GM12878 (cell line): ENCODE data around the gene INKA1. TPM values are rescaled to one million over a fixed set of nuclear protein-coding genes. Genes with fewer than 3 reads are reported as not detected.
A peak's percentile ranks its signal among the peaks of the same experiment; 100 is the strongest.

ENCODE experiments used
- ATAC-seq: fragments of 200-7000 bp; cut with Tn5 transposase; 3 replicates; pipeline ENCODE4 v1.9.1; 2020; ENCODE audit warnings: mild to moderate bottlenecking, moderate library complexity
- BruUV-seq: library from RNA; stranded (reverse); fragments of 400-500 nt; replicated peaks from 2 replicates; lab custom pipeline; 2021; lab: Mats Ljungman, UMichigan
- CTCF ChIA-PET: fragments of 300-600 bp; sonication (Branson Sonifier 250); formaldehyde crosslinking; extraction: SDS; loops from one replicate; lab custom pipeline; 2021; ENCODE audit warnings: inconsistent platforms; lab: Yijun Ruan, JAX
- POLR2A ChIA-PET: fragments of 350-600 bp; formaldehyde crosslinking; extraction: SDS; loops from one replicate; lab custom pipeline; 2021; ENCODE audit warnings: inconsistent platforms; lab: Charles Lee
- RAD21 ChIA-PET: fragments of 300-600 bp; sonication (Branson Sonifier 250); formaldehyde crosslinking; loops from one replicate; lab custom pipeline; 2023; ENCODE audit warnings: antibody characterized with exemption; ENCODE audit not compliant: unreplicated experiment; lab: Charles Lee
- SMC1A ChIA-PET: fragments of 300-600 bp; sonication (Branson Sonifier 250); formaldehyde crosslinking; loops from one replicate; lab custom pipeline; 2023; ENCODE audit not compliant: unreplicated experiment, uncharacterized antibody; lab: Charles Lee
- DNase-seq: peaks from one replicate; pipeline ENCODE4 v3.0.0-alpha.2; 2011; ENCODE audit warnings: low read depth, low spot score
- FAIRE-seq: peaks from 3 replicates; lab custom pipeline; 2011; peaks lifted over from hg19 to GRCh38; lab: Jason Lieb, UNC
- H2AFZ ChIP-seq: 2 replicates; pipeline ENCODE4 v1.6.0; 2011; ENCODE audit warnings: low read depth, low read length, control low read depth; ENCODE audit not compliant: control insufficient read depth
- H3K27ac ChIP-seq: 2 replicates; pipeline ENCODE4 v1.5.1; 2011; ENCODE audit warnings: control low read depth; ENCODE audit not compliant: control insufficient read depth, insufficient read depth
- H3K27me3 ChIP-seq, 2 experiments: replicated peaks in 1 of 2; 2 replicates each; pipeline versions ENCODE4 v1.6.0 to v1.6.1; 2011; ENCODE audit warnings: low read length in 1 of 2; ENCODE audit not compliant: control insufficient read depth in 2 of 2, insufficient read depth in 2 of 2
- H3K36me3 ChIP-seq, 2 experiments: 2 replicates each; pipeline ENCODE4 v1.5.1; 2011; ENCODE audit warnings: low read length in 1 of 2; ENCODE audit not compliant: control insufficient read depth in 2 of 2, insufficient read depth in 2 of 2
- H3K4me1 ChIP-seq: 2 replicates; pipeline ENCODE4 v1.6.1; 2011; ENCODE audit warnings: mild to moderate bottlenecking, low read length, moderate library complexity, mixed read lengths; ENCODE audit not compliant: control insufficient read depth, insufficient read depth
- H3K4me2 ChIP-seq: 2 replicates; pipeline ENCODE4 v1.6.0; 2011; ENCODE audit warnings: control low read depth; ENCODE audit not compliant: control insufficient read depth, insufficient read depth
- H3K4me3 ChIP-seq: fragments of 200-600 bp; sonication (generic); 2 replicates; pipeline ENCODE4 v1.5.1; 2016
- H3K79me2 ChIP-seq: 2 replicates; pipeline ENCODE4 v1.6.0; 2011; ENCODE audit warnings: low read length; ENCODE audit not compliant: control insufficient read depth, insufficient read depth
- H3K9ac ChIP-seq: 2 replicates; pipeline ENCODE4 v1.8.0; 2011; ENCODE audit warnings: low read length, control low read depth, mixed read lengths; ENCODE audit not compliant: control insufficient read depth, insufficient read depth
- H3K9me3 ChIP-seq: replicated peaks from 3 replicates; pipeline ENCODE4 v1.5.1; 2011; ENCODE audit warnings: mild to moderate bottlenecking, low read length; ENCODE audit not compliant: control insufficient read depth, insufficient read depth
- H4K20me1 ChIP-seq: 2 replicates; pipeline ENCODE4 v1.6.0; 2011; ENCODE audit not compliant: control insufficient read depth, insufficient read depth
- BCLAF1 ChIP-seq: fragments of 450-650 bp; IDR thresholded peaks from 2 replicates; pipeline ENCODE4 v1.6.1; 2017; ENCODE audit warnings: antibody characterized with exemption, mild to moderate bottlenecking, moderate library complexity
- DPF2 ChIP-seq: fragments of 450-650 bp; IDR thresholded peaks from 2 replicates; pipeline ENCODE4 v1.6.1; 2017; ENCODE audit warnings: mild to moderate bottlenecking
- IRF3 ChIP-seq: fragments of 450-650 bp; IDR thresholded peaks from 2 replicates; pipeline ENCODE4 v1.6.1; 2014; ENCODE audit warnings: mild to moderate bottlenecking
- MEF2A ChIP-seq: IDR thresholded peaks from 2 replicates; pipeline ENCODE4 v1.6.1; 2011; ENCODE audit warnings: low read depth, mild to moderate bottlenecking, low read length, moderate library complexity; ENCODE audit not compliant: insufficient read depth
- NFYA ChIP-seq: IDR thresholded peaks from 2 replicates; pipeline ENCODE4 v1.6.1; 2011; ENCODE audit warnings: low read depth, mild to moderate bottlenecking, low read length, improper control_type of control experiment, borderline replicate concordance
- PAX5 ChIP-seq: IDR thresholded peaks from 2 replicates; pipeline ENCODE4 v1.6.1; 2011; ENCODE audit warnings: low read depth, low read length, borderline replicate concordance
- USF1 ChIP-seq: IDR thresholded peaks from 2 replicates; pipeline ENCODE4 v1.6.1; 2011; ENCODE audit warnings: borderline replicate concordance, low read depth, mild to moderate bottlenecking, moderate library complexity, mixed read lengths, low read length; ENCODE audit not compliant: insufficient read depth; ENCODE audit errors: extremely low read length
- WRNIP1 ChIP-seq: IDR thresholded peaks from 2 replicates; pipeline ENCODE4 v1.6.1; 2011; ENCODE audit warnings: low read depth, low read length, improper control_type of control experiment, borderline replicate concordance
- ZBTB11 ChIP-seq: fragments of 450-650 bp; formaldehyde crosslinking; IDR thresholded peaks from 2 replicates; pipeline ENCODE4 v1.5.0; 2022; ENCODE audit warnings: mild to moderate bottlenecking, missing genetic modification characterization
- ZNF24 ChIP-seq: fragments of 450-650 bp; IDR thresholded peaks from 2 replicates; pipeline ENCODE4 v1.6.1; 2017; ENCODE audit warnings: antibody characterized with exemption, mild to moderate bottlenecking
- WGBS: methylation state at CpG from one replicate; pipeline ENCODE4 v1.1.6; 2016; ENCODE audit warnings: low lambda C conversion rate; ENCODE audit not compliant: insufficient replicate concordance, insufficient coverage; ENCODE audit errors: missing lambda C conversion rate; 5-methylcytosine and 5-hydroxymethylcytosine counted together
- in situ Hi-C: fragments of 300-500 bp; cut with MboI; formaldehyde crosslinking; loops from 9 replicates; pipeline ENCODE4 v1.14.3; 2018; ENCODE audit warnings: mixed read lengths
- intact Hi-C: fragments of 100-400 bp; cut with micrococcal nuclease; formaldehyde crosslinking; loops from one replicate; pipeline ENCODE4 v1.14.2; 2022; ENCODE audit not compliant: unreplicated experiment
- polyA plus RNA-seq, 11 experiments: library from polyadenylated mRNA; depleted of rRNA in 4 of 11; unstranded in 6 of 11; stranded (reverse) in 5 of 11; fragments of >200 nt; fragmentation: Nextera tagmentation in 4 of 11; fragmentation: Illumina TruSeq in 1 of 11; extraction: Ambion mirVana in 4 of 11; extraction: Trizol in 1 of 11; gene quantifications; 1 replicate in 1 of 11; 2 replicates in 10 of 11; pipeline versions ENCODE4 v1.2.1 to v1.2.3, GENCODE V29; 2011 to 2016; ENCODE audit warnings: inconsistent platforms in 2 of 11, missing spikeins in 2 of 11, low read depth in 1 of 11
- total RNA-seq, 4 experiments: library from RNA; depleted of rRNA in 3 of 4; stranded (reverse); fragments of >200 nt in 3 of 4; fragmentation: Illumina TruSeq in 1 of 4; extraction: Trizol in 1 of 4; gene quantifications; 2 replicates each; pipeline versions ENCODE4 v1.2.1 to v1.2.3, GENCODE V29; 2013 to 2021

INKA1 gene
- total and polyA plus RNA-seq, 10 of the 15 experiments (the other 5 are each of a cell fraction or from before 2014, with no cell fraction given) = 0.32 to 10.5 (median 4.9) TPM

- Histone ChIP-seq H3K9me3 (no peaks in the 10 kb centered on the region), H3K27ac (peak within 1 kb of the TSS; percentile 94), H4K20me1 (no peaks in the 10 kb centered on the region), H3K36me3 (peaks cover 4 to 5% of the 10 kb centered on the region in 2 experiments; a peak in 3 of 4 replicates), H3K79me2 (peaks cover 22% of the 10 kb centered on the region), H3K4me1 (peaks cover 13% of the 10 kb centered on the region), H2AFZ (peak within 1 kb of the TSS; percentile 92), H3K27me3 (no peaks in the 10 kb centered on the region), H3K4me2 (peak within 1 kb of the TSS; percentile 99), H3K4me3 (peak within 1 kb of the TSS; percentile 79), H3K9ac (peak within 1 kb of the TSS; percentile 94)
- BruUV-seq = TSS peak; percentile 70
- WGBS = 2% methylated on average over 9 of the region's 9 CpGs
- SMC1A ChIA-PET = interaction anchor here (0.7 to 3.6 kb wide), 5 partner anchors 8 to 126 kb away, joined by 3 to 23 read pairs (median 23); partner anchors contain the start of genes INKA1 and RBM6
- FAIRE-seq (peak; percentile 85), DNase-seq (no peak), ATAC-seq (peak; percentile 98)
- RAD21 ChIA-PET = interaction anchor here (1.1 to 4.4 kb wide), 6 partner anchors 10 to 274 kb away, joined by 3 to 71 read pairs (median 4); partner anchors contain the start of genes INKA1, IP6K1 and MON1A
- in situ Hi-C loops (no loop called here), intact Hi-C loops (no loop called here)
- CTCF ChIA-PET = interaction anchor here (0.7 to 10.4 kb wide), 6 partner anchors 9 to 66 kb away, joined by 3 to 99 read pairs (median 4); partner anchors contain the start of gene INKA1
- POLR2A ChIA-PET = interaction anchor here (0.5 to 2.0 kb wide), 9 partner anchors 8 to 1149 kb away, joined by 3 to 17 read pairs (median 4); partner anchors contain the start of genes INKA1 and TRAIP
- no peak for TF ChIP-seq WRNIP1
- 0 out of 2 replicates have a peak, but pooled peaks have one; percentile 21 for TF ChIP-seq DPF2
- no peak for TF ChIP-seq PAX5
- TF ChIP-seq ZBTB11 = no peak
- no peak for TF ChIP-seq USF1
- TF ChIP-seq ZNF24 = no peak
- no peak for TF ChIP-seq NFYA
- no peak for TF ChIP-seq MEF2A
- TF ChIP-seq IRF3 = no peak
- no peak for TF ChIP-seq BCLAF1
These were observed 10.6 kb downstream of the INKA1 start, which contains the start of gene UBA7 for GRCh38 chr3:49813497-49814174. Gene UBA7, minus strand, starts transcription at chr3:49813953. Its CDS starts 166 bp downstream, at chr3:49813787.
